HG02973 (cell line): ENCODE results near the gene IFI16.

Experiments
- ATAC-seq: cut with Tn5 transposase; IDR thresholded peaks from one replicate; pipeline ENCODE4 v1.9.1; 2021; ENCODE audit warnings: moderate library complexity; ENCODE audit not compliant: unreplicated experiment

The IFI16 gene

DNA sequence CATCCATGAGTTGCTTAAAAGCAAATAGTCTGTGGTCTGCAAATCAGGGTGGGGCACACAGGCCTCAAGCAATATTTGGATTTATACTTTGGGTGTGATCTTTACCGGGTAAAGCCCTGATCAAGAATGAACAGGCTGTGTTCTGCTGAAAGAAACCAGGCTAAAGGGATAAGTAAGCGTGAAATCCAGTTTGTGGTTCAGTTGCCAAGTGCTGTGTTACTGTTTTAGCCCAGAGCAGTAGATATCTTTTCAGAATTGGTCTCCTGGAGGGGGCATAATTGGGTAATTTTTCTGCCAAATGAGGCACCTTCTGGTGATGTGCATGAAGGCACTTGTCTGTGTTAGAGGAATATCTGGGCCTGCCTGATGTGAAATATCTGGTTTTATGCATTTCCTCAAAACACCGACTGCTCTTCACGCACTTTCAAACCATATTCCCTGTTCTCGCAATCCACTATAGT, 45.5 kb downstream of the IFI16 start:
- no peak for ATAC-seq

DNA sequence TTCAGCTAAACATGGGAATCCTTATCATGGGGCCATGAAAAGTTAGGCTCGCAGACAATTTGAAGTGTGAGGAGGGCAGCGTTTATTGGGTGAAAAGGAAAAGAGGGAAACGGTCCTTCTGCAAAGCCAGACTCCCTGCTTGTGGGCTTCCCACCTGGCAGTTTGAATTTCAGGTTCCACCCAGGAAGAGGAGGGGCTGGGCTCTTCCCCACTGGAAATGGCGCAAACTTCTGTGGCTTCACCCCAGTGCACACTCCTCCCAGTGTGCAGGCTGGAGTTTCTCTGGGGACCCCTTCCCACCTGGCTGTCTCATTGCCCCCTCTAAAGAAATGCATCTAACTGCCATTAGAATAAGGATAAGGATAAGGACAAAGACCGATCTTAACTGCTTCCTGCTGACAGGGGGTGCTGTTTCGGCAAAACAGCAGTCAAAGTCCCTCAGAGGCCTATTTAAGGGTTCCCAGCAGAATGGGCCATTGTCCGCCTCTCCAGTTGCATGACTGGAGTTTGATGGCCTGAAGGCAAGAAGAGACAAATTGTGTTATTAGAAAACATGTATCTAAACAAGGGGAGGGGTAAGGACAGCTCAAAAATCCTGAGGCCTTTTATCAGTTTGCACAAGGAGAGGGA, 46.5 kb downstream of the IFI16 start:
- no peak for ATAC-seq

DNA sequence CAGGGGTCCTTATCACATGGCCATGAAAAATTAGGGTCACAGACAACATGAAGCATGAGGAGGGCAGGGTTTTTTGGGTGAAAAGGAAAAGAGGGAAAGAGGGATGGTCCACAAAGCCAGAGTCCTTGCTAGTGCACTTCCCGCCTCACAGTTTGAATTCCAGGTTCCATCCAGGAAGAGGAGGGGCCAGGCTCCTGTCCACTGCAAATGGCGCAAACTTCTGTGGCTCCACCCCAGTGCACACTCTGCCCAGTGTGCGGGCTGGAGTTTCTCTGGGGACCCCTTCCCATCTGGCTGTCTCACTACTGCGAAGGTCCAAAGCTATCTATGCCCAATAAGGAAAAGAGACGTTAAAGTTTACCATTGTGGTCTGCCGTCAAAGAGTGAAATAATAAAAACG, 49.0 kb downstream of the IFI16 start:
- no peak for ATAC-seq

DNA sequence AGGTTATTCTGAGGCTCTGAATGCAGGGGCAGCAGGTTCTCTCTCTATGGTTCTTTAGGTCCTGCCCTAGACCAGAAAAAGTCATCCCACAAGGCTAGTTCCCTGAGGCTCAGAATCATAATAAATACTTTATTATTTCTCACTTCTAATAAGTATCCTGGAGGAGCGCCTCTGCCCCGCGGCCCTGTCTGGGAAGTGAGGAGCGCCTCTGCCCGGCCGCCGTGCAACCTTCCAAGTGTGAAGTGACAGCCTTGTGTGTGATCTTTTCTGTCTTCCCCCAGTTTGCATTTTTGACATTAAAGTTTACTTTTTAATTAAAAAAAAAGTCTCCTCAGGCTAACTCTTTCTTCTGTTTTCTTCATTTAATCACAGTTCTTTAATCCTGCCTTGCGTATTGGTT, 55.4 kb downstream of the IFI16 start:
- no peak for ATAC-seq

DNA sequence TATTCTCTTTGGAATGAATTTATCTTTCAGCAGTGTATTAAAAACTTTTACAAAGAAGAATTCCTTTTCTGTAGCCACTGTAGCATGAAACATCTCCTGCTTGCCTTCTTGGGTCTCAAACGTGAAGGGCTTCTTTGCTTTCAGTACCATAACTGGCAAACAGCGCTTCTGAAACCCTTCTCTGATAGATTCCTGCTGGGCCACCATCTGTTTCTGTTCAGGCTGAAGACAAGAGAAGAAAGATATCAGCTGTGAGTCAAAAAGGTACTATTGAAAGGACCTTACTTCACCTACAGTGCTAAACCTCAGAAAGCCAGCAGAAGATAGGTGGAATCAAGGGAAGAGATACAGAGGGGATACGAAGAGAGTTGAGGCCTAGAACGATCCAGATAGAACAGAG, 56.4 kb downstream of the IFI16 start:
- no peak for ATAC-seq

DNA sequence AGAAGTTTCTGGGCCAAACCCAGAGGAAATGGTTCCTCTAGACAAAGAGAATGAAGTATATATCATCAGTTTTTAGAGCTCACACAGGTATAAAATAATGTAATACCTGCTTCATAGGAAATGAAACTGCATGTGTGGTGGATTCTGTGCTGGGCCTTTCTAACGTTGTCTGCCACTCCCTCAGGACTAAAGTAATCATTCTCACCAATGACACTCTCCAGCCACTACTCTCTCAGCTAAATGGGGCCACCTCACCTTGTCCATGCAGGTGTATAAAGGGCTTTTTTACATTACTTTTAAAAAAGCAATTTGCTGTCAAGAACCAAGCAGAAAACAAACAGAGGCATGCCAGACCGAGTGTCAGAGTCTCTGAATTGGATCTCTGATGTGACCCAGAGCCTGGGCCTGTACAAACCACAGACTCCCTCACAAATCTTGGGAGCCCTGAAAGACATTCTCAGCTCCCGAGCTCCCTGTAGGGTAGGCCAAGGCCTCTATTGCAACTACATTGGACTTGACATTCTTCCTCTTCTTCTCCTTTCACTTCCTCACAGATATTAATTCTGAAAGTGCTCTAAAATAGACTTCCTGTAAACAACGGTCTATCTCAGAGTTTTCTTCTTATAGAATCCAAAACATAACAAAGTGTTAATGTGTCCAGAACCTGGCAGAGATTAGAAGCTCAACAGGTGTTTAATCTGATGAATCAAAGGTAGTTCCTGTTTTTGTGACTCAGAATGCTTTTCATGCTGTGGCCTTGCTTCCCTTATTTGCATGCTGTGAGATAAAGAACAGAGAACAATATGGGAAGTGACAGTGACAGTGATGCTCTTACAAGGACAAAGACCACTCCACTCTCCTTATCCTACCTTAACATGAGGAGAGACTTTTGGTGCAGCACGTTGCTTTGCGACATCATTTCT, 58.3 kb downstream of the IFI16 start:
- ATAC-seq = peak; percentile 80

DNA sequence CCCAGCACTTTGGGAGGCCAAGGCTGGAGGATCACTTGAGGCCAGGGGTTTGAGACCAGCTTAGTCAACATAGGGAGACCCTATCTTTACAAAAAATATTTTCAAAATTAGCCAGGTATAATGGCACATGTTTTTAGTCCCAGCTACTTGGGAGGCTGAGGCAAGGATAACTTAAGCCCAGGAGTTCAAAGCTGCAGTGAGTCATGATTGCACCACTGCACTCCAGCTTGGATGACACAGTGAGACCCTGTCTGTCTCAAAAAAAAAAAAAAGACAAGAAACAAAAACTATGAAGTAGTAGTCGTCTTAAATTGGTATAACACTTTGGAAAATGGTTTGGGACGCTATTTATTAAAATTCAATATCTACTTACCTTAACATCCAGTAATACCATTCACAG, 59.2 kb downstream of the IFI16 start:
- ATAC-seq = no peak

DNA sequence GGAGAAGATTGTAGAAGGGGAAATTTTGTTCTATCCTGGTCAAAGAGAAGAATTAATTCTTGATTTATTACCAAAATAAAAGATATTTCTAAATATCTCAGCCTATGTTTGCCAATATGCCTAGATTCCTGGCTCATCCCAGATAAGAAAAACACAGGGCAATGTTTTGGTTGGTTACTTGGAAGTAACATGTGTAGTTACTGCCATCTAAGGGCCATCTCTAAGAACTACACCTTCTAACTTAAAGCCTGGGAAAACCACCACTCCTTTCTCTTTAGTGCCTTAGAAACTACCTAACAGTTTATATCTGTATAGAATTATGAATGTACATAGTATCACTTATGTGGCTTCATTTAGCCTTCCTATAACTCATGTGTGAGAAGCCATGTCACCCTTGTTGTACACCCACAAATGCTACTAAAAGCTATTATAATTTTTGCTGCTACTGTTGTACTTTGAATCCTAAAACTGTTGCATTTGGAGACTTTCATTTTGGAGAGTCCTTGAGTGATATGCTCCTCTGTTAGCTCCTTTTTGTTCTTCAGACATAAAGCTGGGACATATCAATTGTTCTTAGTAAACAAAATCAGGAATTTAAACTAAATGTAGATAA, 62.4 kb downstream of the IFI16 start:
- ATAC-seq = no peak

DNA sequence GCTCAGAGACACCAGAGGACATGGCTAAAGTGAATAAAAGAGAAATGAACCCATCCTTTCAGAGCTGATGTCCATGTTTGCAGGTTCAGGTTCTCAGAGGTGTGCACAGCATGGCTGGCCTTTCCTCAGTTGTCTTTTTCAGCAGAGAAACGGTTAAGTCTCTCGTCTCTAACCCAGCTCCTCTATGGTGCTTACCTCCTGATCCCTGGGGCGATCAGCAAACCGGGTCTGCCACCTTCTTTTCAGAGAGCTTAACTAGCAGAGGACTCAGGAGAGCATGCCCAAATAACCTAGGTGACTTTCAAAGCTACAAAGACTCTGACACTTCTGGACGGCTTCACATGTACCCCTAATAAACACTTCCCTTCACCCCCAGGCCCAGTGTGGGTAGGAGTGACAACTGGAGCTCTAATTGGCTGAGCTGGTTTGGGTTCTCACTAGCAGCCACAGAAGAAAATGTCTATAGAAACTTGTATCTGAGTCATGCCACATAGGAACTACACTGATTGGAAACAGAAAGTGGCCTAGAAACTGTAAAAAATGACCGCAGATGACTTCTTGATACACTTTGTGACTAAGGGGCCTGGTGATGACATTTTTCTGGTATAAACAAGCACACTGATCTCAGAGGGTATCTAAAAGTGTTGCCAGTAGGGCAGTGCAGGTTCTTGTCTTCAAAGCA, 66.9 kb downstream of the IFI16 start, which contains the start of gene AIM2:
Gene AIM2 (minus strand): TSS at position 329 of the 682 bp plus-strand sequence. CDS start 3,267 bp downstream, outside the sequence.
- ATAC-seq = peak; percentile 83

DNA sequence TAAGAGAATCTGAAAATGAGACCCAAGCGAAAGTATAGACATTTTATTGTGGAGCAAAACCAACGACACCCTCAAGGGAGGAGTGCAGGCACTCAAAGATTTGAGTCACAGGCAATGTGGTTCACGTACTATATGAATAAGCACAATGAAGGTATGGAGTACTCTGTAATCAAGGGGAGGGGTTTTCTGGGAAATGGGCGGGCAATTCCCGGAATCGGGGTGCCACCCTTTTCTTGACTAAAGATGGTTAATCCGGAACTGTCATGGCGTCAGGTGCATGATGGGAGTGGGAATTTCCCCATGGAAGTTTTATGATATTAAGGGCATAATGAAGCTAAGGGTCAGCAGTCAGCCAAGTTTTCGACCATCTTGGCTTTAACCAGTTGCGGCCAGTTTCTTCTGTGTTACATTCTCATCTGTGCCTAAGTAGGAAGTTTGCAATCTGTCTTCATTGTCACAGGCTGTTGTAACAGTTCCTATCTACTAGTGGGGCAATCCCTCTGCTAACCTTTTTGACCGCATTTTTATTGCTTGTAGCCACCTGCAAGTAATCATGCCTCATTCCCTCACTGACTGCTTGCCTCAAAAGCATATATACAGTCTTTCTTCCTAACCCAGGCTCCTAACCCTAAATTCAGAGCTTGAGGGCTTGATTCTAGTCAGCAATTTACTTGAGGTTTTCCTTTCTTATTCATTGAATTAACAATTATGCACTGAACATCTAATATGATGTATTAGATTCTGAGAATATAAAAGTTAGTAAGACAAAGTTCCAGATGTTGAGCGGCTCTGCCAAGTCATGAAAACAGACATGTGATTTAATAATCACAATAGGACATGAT, 67.6 kb downstream of the IFI16 start:
- peak; percentile 60 for ATAC-seq

DNA sequence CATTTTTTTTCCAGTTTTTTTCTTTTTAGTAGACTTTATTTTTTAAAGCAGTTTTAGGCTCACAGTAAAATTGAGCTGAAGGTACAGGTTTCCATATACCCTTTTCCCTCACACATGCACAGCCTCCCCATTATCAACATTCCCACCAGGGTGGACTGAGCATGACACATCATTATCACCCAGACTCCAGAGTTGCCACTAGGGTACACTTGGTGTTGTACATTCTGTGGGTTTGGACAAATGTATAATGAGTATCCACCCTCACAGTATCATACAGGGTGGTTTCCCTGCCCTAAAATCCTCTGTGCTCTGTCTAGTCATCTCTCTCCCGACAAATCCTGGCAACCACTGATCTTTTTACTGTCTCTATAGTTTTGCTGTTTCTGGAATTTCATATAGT, 69.8 kb downstream of the IFI16 start:
- ATAC-seq = no peak

DNA sequence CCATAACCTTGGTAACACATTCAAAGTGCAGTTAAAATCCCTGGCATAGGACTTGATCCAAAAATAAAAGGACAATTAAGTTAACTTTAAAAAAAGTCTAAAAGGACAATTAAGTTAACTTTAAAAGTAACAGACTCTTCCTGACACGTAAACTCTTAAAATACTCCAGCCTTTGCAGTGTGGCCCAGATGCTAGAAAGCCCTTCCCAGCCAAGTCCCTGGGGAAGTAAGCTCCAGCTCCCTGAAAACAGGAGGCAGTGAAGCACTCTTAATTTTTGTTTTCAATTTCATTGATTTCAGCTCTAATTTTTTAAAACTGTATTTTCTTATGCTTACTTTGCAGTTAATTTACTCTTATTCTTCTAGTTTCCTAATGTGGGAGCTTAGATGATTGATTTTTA, 71.9 kb downstream of the IFI16 start:
- ATAC-seq = no peak

DNA sequence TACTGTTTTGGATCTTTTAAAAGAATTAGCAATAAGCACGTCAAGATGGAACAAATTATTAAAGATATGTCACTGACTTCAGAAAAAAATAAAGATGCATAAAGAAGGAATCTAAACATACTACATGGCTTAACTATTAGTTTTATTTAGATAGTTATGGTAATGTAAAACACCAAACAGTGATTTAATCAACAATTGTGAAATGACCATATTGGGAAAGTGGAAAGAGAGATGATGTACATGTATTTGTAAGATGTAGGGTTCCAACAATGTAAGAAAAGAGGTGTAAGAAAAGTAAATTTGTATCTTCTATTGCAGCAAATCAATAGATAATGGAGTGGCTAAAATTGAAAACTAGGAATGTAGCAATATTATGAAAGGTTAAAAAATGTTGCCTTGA, 73.3 kb downstream of the IFI16 start:
- no peak for ATAC-seq

DNA sequence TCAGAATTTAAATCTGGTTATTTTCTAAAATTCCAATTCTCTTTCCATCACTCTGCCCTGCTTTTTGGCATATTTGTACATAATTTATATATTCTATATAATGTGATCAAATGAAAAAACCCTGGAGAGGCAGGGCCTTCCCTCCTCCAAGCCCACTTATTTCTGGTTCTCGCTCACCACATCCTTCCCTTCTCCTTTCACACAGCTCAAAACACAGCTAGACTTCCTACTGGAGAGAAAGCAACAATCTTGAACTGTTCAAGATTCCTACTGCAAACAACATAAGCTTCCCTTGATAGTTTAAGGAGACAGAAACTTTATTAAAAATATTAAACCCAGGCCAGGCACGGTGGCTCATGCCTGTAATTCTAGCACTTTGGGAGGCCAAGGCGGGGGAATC, 74.4 kb downstream of the IFI16 start:
- ATAC-seq = no peak

DNA sequence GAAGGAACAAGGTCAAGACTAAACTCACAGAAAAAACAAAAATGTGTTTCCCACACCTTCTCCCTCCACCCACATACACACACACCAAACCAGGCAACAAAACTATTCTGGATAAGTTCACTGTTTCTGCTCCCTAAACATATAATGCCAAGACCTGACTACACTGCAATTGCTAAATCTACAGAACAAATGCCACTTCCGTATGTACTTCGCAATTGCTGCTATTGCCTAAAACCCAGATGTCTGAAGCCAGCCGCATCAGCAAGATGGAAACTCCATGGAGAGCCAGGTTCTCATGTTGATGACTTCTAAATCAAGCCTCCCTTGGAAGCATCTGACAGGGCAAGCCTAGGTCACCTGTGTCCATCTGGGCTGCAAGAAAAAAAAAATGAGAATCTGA, 75.2 kb downstream of the IFI16 start:
- no peak for ATAC-seq

DNA sequence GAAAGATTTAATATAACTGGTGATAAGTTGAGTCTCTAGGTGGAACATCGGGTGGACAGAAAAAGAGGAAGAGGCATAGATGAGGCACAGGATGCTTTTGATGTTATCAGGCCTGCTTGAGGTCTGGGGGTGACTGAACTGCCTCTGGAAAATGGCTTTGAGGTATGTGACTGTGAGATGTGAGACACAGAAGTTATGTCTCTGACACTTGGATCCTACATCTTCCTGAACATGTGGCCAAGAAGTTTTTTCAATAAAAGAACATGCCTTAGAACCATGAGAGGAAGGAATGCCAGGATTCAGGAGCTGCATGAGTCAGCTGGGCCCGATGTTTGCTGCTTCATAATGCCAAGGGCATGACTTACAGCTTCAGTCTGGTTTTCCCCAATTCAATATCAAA, 78.3 kb downstream of the IFI16 start:
- no peak for ATAC-seq

DNA sequence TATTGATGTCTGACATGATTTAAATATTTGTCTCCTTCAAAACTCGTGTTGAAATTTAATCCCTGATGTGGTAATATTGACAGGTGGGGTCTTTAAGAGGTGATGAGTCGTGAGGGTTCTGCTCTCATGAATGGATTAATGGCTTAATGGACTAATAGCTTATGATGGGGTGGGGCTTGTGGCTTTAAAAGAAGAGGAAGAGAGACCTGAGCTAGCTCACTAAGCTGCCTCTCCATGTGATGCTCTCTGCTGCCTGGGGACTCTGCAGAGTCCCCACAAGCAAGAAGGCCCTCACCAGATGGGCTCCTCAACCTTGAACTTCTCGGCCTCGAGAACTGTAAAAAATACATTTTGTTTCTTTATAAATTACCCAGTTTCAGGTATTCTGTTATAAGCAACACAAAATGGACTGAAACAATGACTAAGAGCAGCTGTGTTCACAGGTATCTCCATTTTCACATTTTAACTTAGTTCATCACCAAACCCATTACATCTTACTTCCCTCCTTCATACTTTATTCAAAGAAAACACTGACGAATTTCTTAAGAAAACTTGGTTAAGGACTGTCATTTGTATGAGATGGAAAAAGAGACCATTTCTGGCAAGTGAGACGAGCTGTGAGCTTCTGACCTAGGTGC, 79.0 kb downstream of the IFI16 start:
- no peak for ATAC-seq

DNA sequence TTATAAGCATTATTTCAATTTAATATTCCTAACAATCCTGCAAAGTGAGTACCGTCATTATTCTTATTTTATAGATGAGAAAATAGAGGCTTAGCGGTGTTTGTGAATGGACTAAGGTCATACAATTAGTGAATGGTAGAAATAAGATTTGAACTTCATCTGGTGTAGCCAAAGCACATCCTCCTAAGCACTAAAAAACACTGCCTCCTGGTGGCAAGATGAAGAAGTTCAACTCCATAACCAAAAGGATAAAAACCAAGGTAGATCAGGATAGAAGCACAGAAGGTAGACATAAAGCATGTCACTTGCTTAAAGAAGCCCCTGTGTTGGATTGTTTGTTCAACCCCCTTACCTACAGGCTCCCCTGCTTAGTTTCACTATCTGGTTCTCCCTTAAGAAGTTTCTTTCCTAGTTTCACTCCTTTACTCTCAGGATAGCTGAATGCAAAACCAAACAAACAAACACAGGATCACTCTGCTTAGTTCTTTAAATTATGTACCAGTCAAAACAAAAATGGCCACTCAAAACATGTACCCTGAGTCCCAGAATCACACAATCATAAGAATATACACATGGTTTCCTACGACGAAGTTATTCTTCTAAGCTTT, 79.6 kb downstream of the IFI16 start:
- ATAC-seq = no peak
